SH-SY5Y (cell line): Measurements from ENCODE around the gene KBTBD12.

ENCODE experiments used
- GATA2 ChIP-seq: IDR thresholded peaks from 2 replicates; pipeline ENCODE4 v1.6.1; 2011; ENCODE audit warnings: mild to moderate bottlenecking, low read depth, low read length
- GATA3 ChIP-seq: IDR thresholded peaks from 2 replicates; pipeline ENCODE4 v1.6.1; 2011; ENCODE audit warnings: low read depth, mild to moderate bottlenecking, low read length, moderate library complexity

DNA sequence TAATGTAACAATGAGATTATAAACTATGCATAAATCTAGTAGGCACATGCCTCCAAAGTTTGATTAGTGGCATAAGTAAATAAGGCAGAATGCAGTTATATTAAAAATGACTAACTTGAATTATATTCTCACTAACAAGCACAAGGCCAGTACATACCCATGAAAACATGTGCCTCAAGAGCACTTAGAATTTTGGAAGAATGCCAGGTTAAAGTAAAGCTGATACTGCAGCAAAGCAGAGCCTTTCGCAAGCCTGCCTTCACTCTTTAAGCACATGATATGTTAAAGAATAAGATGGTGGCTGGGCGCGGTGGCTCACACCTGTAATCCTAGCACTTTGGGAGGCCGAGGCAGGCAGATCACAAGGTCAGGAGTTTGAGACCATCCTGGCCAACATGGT is 49.0 kb downstream of the KBTBD12 start:
- TF ChIP-seq GATA3: no peak
- TF ChIP-seq GATA2: no peak
